WTC11 (cell line): ENCODE data around the gene PKM. TPM values are rescaled to one million over a fixed set of nuclear protein-coding genes. Genes with fewer than 3 reads are reported as not detected.

Source experiments
- ATAC-seq: fragments of 200-7000 bp; cut with Tn5 transposase; 2 replicates; pipeline ENCODE4 v1.10.0; 2021; ENCODE audit warnings: mild to moderate bottlenecking, moderate library complexity
- CTCF ChIA-PET: fragments of 300-600 bp; sonication (Branson Sonifier 250); formaldehyde crosslinking; loops from one replicate; lab custom pipeline; 2021; ENCODE audit warnings: antibody characterized with exemption; lab: Charles Lee
- POLR2A ChIA-PET: fragments of 350-600 bp; sonication (Branson Sonifier 250); formaldehyde crosslinking; loops from one replicate; lab custom pipeline; 2021; ENCODE audit warnings: antibody characterized with exemption; lab: Charles Lee
- DNase-seq: peaks from one replicate; pipeline ENCODE4 v3.0.0; 2021; ENCODE audit warnings: low spot score
- H3K27ac Mint-ChIP-seq: 2 replicates; pipeline ENCODE4 v1.8.0; 2021; ENCODE audit warnings: mixed read lengths
- H3K27me3 Mint-ChIP-seq: 2 replicates; pipeline ENCODE4 v1.8.0; 2021; ENCODE audit warnings: low read depth, mild to moderate bottlenecking, moderate library complexity, mixed read lengths
- H3K36me3 Mint-ChIP-seq: 2 replicates; pipeline ENCODE4 v1.8.0; 2021; ENCODE audit warnings: mixed read lengths
- H3K4me1 Mint-ChIP-seq: 2 replicates; pipeline ENCODE4 v1.8.0; 2022; ENCODE audit warnings: mixed read lengths
- H3K4me3 Mint-ChIP-seq: 2 replicates; pipeline ENCODE4 v1.8.0; 2021; ENCODE audit warnings: mild to moderate bottlenecking, moderate library complexity, mixed read lengths
- H3K9me3 Mint-ChIP-seq: 2 replicates; pipeline ENCODE4 v1.8.0; 2021; ENCODE audit warnings: mixed read lengths
- AR ChIP-seq: fragments of 250-450 bp; sonication (Bioruptor Pico); IDR thresholded peaks from 2 replicates; pipeline ENCODE4 v1.9.0; 2021; ENCODE audit warnings: mild to moderate bottlenecking
- ATF1 ChIP-seq: sonication (generic); formaldehyde crosslinking; IDR thresholded peaks from 2 replicates; pipeline ENCODE4 v1.8.1; 2023; ENCODE audit warnings: mild to moderate bottlenecking, moderate library complexity, missing genetic modification reagents
- EMX1 ChIP-seq: fragments of 250-450 bp; sonication (Bioruptor Pico); IDR thresholded peaks from 2 replicates; pipeline ENCODE4 v1.8.0; 2021; ENCODE audit warnings: mild to moderate bottlenecking
- ERG ChIP-seq: fragments of 250-450 bp; sonication (Bioruptor Pico); IDR thresholded peaks from 2 replicates; pipeline ENCODE4 v1.8.0; 2021; ENCODE audit warnings: mild to moderate bottlenecking
- FOXP4 ChIP-seq: sonication (generic); formaldehyde crosslinking; IDR thresholded peaks from 2 replicates; pipeline ENCODE4 v1.8.0; 2022; ENCODE audit warnings: mild to moderate bottlenecking, missing genetic modification reagents
- GRHL2 ChIP-seq: fragments of 250-450 bp; sonication (Bioruptor Pico); IDR thresholded peaks from 2 replicates; pipeline ENCODE4 v1.8.0; 2022; ENCODE audit warnings: mild to moderate bottlenecking, moderate library complexity; ENCODE audit not compliant: insufficient replicate concordance, severe bottlenecking
- JAZF1 ChIP-seq: fragments of 250-450 bp; sonication (Bioruptor Pico); IDR thresholded peaks from 2 replicates; pipeline ENCODE4 v1.9.0; 2021; ENCODE audit warnings: moderate library complexity, mild to moderate bottlenecking, inconsistent platforms
- NFATC4 ChIP-seq: fragments of 250-450 bp; sonication (Bioruptor Pico); IDR thresholded peaks from 2 replicates; pipeline ENCODE4 v1.9.0; 2021; ENCODE audit warnings: mild to moderate bottlenecking
- NFYB ChIP-seq: sonication (generic); formaldehyde crosslinking; conservative IDR thresholded peaks from 2 replicates; pipeline ENCODE4 v1.8.0; 2022; ENCODE audit warnings: low read depth, missing genetic modification reagents
- PRDM15 ChIP-seq: sonication (generic); formaldehyde crosslinking; IDR thresholded peaks from 2 replicates; pipeline ENCODE4 v1.8.0; 2022; ENCODE audit warnings: missing genetic modification reagents
- SMAD3 ChIP-seq: sonication (generic); formaldehyde crosslinking; IDR thresholded peaks from 2 replicates; pipeline ENCODE4 v1.8.0; 2022; ENCODE audit warnings: missing genetic modification reagents, mild to moderate bottlenecking, borderline replicate concordance
- SP1 ChIP-seq: sonication (generic); formaldehyde crosslinking; conservative IDR thresholded peaks from 2 replicates; pipeline ENCODE4 v1.8.1; 2022; ENCODE audit warnings: missing genetic modification reagents
- TP53 ChIP-seq: sonication (generic); formaldehyde crosslinking; IDR thresholded peaks from 2 replicates; pipeline ENCODE4 v1.8.1; 2023; ENCODE audit warnings: mild to moderate bottlenecking, missing genetic modification reagents
- USF1 ChIP-seq: sonication (generic); formaldehyde crosslinking; IDR thresholded peaks from 2 replicates; pipeline ENCODE4 v1.8.0; 2022; ENCODE audit warnings: mild to moderate bottlenecking, missing genetic modification reagents
- ZBTB21 ChIP-seq: sonication (generic); formaldehyde crosslinking; IDR thresholded peaks from 2 replicates; pipeline ENCODE4 v1.8.1; 2023; ENCODE audit warnings: mild to moderate bottlenecking, missing genetic modification reagents, borderline replicate concordance
- ZBTB43 ChIP-seq: sonication (generic); formaldehyde crosslinking; IDR thresholded peaks from 2 replicates; pipeline ENCODE4 v1.8.1; 2023; ENCODE audit warnings: mild to moderate bottlenecking, missing genetic modification reagents
- ZMAT4 ChIP-seq: fragments of 250-450 bp; sonication (Bioruptor Pico); IDR thresholded peaks from 2 replicates; pipeline ENCODE4 v1.9.0; 2021; ENCODE audit warnings: mild to moderate bottlenecking
- ZNF219 ChIP-seq: sonication (generic); formaldehyde crosslinking; IDR thresholded peaks from 2 replicates; pipeline ENCODE4 v1.8.0; 2023; ENCODE audit warnings: missing genetic modification reagents, mild to moderate bottlenecking, borderline replicate concordance
- ZNF317 ChIP-seq: sonication (generic); formaldehyde crosslinking; IDR thresholded peaks from 2 replicates; pipeline ENCODE4 v1.8.1; 2023; ENCODE audit warnings: low read depth, mild to moderate bottlenecking, moderate library complexity, missing genetic modification reagents, borderline replicate concordance
- ZNF425 ChIP-seq: fragments of 250-450 bp; sonication (Bioruptor Pico); conservative IDR thresholded peaks from 2 replicates; pipeline ENCODE4 v1.9.0; 2021; ENCODE audit warnings: mild to moderate bottlenecking
- ZNF671 ChIP-seq: fragments of 250-450 bp; sonication (Bioruptor Pico); IDR thresholded peaks from 2 replicates; pipeline ENCODE4 v1.8.0; 2021; ENCODE audit warnings: mild to moderate bottlenecking
- total RNA-seq: library from RNA; stranded (reverse); gene quantifications from 3 replicates; pipeline ENCODE4 v1.2.3, GENCODE V29; 2021

The PKM gene
- total RNA-seq, 1 experiment from 2014 or later = 858 TPM

- ATAC-seq (peak; percentile 81), DNase-seq (peak; percentile 72)
- peak; percentile 87; the same call in 1 of the 2 replicates for TF ChIP-seq ZNF671 (CRISPR knock-in tag)
- TF ChIP-seq ZMAT4 (CRISPR knock-in tag) = peak; percentile 76
- no peak for TF ChIP-seq SMAD3 (CRISPR knock-in tag)
- TF ChIP-seq PRDM15 (CRISPR knock-in tag) = 0 out of 2 replicates have a peak, but pooled peaks have one; percentile 32
- peak; percentile 83 for TF ChIP-seq ERG (CRISPR knock-in tag)
- 0 out of 2 replicates have a peak, but pooled peaks have one; percentile 2 for TF ChIP-seq FOXP4 (CRISPR knock-in tag)
- 0 out of 2 replicates have a peak, but pooled peaks have one; percentile 39 for TF ChIP-seq ZNF425 (CRISPR knock-in tag)
- no peak for TF ChIP-seq ZBTB43 (CRISPR knock-in tag)
- TF ChIP-seq NFYB (CRISPR knock-in tag) = peak; percentile 58; the same call in 1 of the 2 replicates
- TF ChIP-seq ZBTB21 = 0 out of 2 replicates have a peak, but pooled peaks have one; percentile 21
- TF ChIP-seq AR = peak; percentile 87
- TF ChIP-seq TP53 = no peak
- peak; percentile 90 for TF ChIP-seq NFATC4
- no peak for TF ChIP-seq ZNF219 (CRISPR knock-in tag)
- TF ChIP-seq EMX1 (CRISPR knock-in tag) = peak; percentile 91
- peak; percentile 74 for TF ChIP-seq JAZF1 (CRISPR knock-in tag)
- no peak for TF ChIP-seq SP1 (CRISPR knock-in tag)
- no peak for TF ChIP-seq ZNF317 (CRISPR knock-in tag)
- TF ChIP-seq ATF1 (CRISPR knock-in tag) = no peak
- TF ChIP-seq GRHL2 (CRISPR knock-in tag) = no peak
- TF ChIP-seq USF1 (CRISPR knock-in tag) = no peak
Observed at GRCh38 chr15:72197460-72198355, 33.3 kb downstream of the PKM start, which contains the start of gene GRAMD2A. TSS of gene GRAMD2A (minus strand) at chr15:72197787.

More at GRCh38 chr15:72197460-72198355, 33.3 kb downstream of the PKM start, which contains the start of gene GRAMD2A:
- Mint-ChIP-seq H3K27ac (peak within 1 kb of the TSS; percentile 83), H3K4me3 (peak within 1 kb of the TSS; percentile 77), H3K36me3 (peaks cover 42% of the 10 kb centered on the region), H3K4me1 (peaks cover 37% of the 10 kb centered on the region), H3K27me3 (peaks cover 31% of the 10 kb centered on the region), H3K9me3 (no peaks in the 10 kb centered on the region)
- ChIA-PET POLR2A (interaction anchor here (1.3 to 1.5 kb wide), 4 partner anchors 22 to 34 kb away, joined by 3 to 8 read pairs (median 4); no protein-coding TSS in a partner anchor), CTCF (interaction anchor here (0.6 to 2.7 kb wide), 11 partner anchors 9 to 74 kb away, joined by 3 to 19 read pairs (median 5); partner anchors contain the start of gene PKM)
